Measurements from ENCODE around the gene PKIB.

PKIB gene

DNA sequence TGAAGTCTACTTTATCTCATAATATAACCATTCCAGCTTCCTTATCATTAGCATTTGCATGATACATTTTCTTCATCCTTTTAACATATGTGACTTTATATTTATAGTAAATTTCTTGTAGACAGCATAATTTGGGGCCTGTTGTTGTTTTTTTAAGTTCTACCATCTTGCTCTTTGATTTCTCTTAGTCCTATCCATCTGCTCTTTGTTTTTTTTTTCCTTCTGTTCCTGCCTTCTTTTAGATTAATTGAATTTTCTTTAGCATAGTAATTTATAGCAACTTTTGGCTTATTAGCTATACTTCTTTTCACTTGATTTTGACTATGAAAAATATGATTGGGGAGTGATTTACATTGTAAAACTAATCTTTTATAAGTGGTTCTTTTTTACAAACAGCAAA is 150.1 kb downstream of the PKIB start:
- Histone ChIP-seq H3K4me3 (ENCODE audit: low read length) (no peak overlapping the region), H3K9ac (ENCODE audit: low read length) (no peak overlapping the region), H3K4me1 (ENCODE audit: control insufficient read depth, insufficient read depth, low read length) (no peaks in the 10 kb centered on the region), H3K9me3 (ENCODE audit: control insufficient read depth, low read length) (no peaks in the 10 kb centered on the region), H3K27me3 (replicated peaks; ENCODE audit: control insufficient read depth, insufficient read depth, low read length) (no peaks in the 10 kb centered on the region), H3K36me3 (ENCODE audit: control insufficient read depth, insufficient read depth, low read length, severe bottlenecking) (no peaks in the 10 kb centered on the region)
- DNase-seq (ENCODE audit: low read depth) = no peak

DNA sequence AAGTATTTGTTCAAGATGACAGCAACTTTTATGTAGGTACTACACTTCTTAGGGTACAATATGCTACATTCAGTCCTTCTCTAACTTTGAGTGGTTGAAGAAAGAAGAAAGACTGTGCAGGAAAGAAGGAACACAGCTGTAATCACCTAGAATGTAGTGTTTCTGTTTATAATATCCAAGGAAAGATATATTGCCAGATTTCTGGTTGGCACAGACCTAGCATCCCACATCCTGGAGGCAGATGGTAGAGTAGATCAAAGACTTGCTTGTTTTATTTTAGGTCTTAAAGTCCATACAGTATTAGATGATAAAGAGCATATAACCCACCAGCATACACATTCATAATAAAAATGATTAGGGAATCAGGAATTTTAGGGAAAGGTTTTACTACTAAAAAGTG is 156.1 kb downstream of the PKIB start:
- DNase-seq (ENCODE audit: low read depth) = no peak
- H3K4me3 ChIP-seq (ENCODE audit: low read length) = no peak overlapping the region
- H3K4me1 ChIP-seq (ENCODE audit: control insufficient read depth, insufficient read depth, low read length) = no peaks in the 10 kb centered on the region
- H3K9ac ChIP-seq (ENCODE audit: low read length) = no peak overlapping the region
- H3K9me3 ChIP-seq (ENCODE audit: control insufficient read depth, low read length) = no peaks in the 10 kb centered on the region
- no peaks in the 10 kb centered on the region for H3K27me3 ChIP-seq (replicated peaks; ENCODE audit: control insufficient read depth, insufficient read depth, low read length)
- no peaks in the 10 kb centered on the region for H3K36me3 ChIP-seq (ENCODE audit: control insufficient read depth, insufficient read depth, low read length, severe bottlenecking)

DNA sequence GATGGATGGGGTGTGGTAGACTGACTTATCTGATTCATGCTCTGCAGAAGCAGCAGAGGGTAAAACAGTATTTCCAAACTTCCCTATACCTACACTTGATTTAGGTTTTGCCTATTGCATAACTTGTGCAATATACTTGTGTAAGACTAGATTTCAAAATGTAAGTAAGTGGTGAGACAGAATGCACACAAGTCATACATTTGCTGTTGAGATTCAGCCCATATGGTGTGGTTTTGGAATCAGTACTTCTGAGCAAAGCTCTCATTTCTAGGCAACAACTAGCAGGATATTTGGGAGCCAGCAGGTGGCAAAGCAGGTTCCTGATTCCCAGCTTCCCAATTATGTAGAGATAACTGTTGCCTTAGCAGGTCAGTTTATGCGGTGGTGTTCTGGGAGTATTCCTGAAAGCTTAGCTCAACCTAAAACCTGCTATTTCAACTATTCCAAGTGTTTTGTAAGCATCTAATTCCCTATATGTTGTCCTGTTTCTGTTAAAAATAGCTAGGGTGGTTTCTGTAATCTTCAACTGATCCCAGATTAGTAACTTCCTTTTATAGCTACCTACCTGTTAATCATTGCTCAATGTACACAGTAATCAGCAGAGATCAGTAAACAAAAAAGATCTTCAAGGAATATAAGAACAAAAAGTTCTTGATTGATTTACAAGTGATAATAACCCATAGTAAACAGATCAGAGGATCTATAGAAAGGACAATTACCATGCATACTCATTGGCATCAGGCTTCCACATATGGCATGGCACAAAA is 160.8 kb downstream of the PKIB start:
- no peak overlapping the region for H3K4me3 ChIP-seq (ENCODE audit: low read length)
- no peak for DNase-seq (ENCODE audit: low read depth)

DNA sequence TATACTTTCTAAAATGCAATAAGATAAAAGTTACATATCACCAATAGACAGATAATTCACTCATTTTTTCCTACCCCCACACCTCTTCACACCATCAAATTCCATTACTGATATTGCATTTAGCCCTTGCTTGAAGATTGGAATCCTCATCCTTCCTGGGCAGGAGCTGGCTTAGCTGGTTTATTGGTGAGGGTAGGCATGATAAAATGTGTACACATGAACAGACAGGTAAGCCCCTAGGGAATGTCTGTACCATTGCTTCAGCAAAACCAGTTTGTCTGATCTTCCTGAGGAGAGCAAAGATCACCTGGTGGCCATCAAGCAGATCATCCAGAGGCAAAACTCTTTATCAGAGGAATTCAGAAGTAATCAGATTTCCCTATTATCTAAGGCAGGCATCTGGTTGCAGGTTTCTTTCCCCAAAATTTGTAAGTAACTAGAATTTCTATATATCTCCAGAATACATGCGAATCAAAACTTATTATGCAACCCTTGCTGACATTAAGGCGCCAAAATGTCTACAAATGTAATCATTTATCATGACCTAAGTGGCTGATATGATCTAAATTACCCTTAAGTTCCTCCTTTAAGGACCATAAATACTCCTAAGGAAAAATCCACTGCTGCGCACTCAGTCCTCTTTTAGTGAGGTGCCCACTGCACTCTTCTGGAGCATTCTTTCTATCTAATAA is 162.7 kb downstream of the PKIB start:
- no peak overlapping the region for H3K9ac ChIP-seq (ENCODE audit: low read length)
- no peaks in the 10 kb centered on the region for H3K27me3 ChIP-seq (replicated peaks; ENCODE audit: control insufficient read depth, insufficient read depth, low read length)
- DNase-seq (ENCODE audit: low read depth) = no peak
- H3K4me1 ChIP-seq (ENCODE audit: control insufficient read depth, insufficient read depth, low read length) = no peaks in the 10 kb centered on the region
- no peaks in the 10 kb centered on the region for H3K36me3 ChIP-seq (ENCODE audit: control insufficient read depth, insufficient read depth, low read length, severe bottlenecking)
- no peaks in the 10 kb centered on the region for H3K9me3 ChIP-seq (ENCODE audit: control insufficient read depth, low read length)
- H3K4me3 ChIP-seq (ENCODE audit: low read length) = no peak overlapping the region

More for the DNA sequence above, 160.8 kb downstream of the PKIB start:
- H3K36me3 ChIP-seq (ENCODE audit: control insufficient read depth, insufficient read depth, low read length, severe bottlenecking) = no peaks in the 10 kb centered on the region
- H3K9me3 ChIP-seq (ENCODE audit: control insufficient read depth, low read length) = no peaks in the 10 kb centered on the region
- no peaks in the 10 kb centered on the region for H3K27me3 ChIP-seq (replicated peaks; ENCODE audit: control insufficient read depth, insufficient read depth, low read length)
- H3K9ac ChIP-seq (ENCODE audit: low read length) = no peak overlapping the region
- H3K4me1 ChIP-seq (ENCODE audit: control insufficient read depth, insufficient read depth, low read length) = no peaks in the 10 kb centered on the region
